Measurements from ENCODE around the gene ZFC3H1.

Gene ZFC3H1

GRCh38 chr12:71625476-71625875, 38.2 kb downstream of the ZFC3H1 start:
- Histone ChIP-seq H4K20me1 (ENCODE audit: control insufficient read depth, insufficient read depth, low read depth, low read length) (no peaks in the 10 kb centered on the region), H3K4me1 (ENCODE audit: control insufficient read depth, low read length) (peaks cover 10% of the 10 kb centered on the region)
- no peak for TF ChIP-seq EZH2phosphoT487 (IDR thresholded peaks at IDR 0.05; ENCODE audit: borderline replicate concordance, low read length)
- no peak for TF ChIP-seq CTCF (IDR thresholded peaks at IDR 0.05; ENCODE audit: low read depth, low read length, poor library complexity, severe bottlenecking)

DNA sequence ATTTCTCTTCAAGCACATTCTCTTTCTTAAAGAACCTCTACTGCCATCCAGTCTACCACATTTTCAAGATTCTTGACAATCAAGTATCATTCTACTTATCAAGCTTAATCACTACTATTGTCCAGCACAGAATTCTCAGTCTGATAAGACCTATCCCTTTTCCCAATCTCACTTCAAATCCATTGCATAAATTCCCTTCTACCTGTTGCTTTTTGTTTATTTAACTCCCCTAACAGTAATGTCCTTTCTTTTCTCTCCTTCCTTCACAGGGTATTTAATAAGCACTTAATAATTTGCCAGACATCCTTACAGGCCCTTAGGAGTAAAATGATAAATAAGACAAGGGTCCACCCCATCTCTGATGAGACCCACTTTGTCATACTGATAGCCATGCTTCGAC, 41.7 kb downstream of the ZFC3H1 start:
- no peak overlapping the region for H3K4me2 ChIP-seq (ENCODE audit: low read length)
- TF ChIP-seq CTCF (IDR thresholded peaks at IDR 0.05; ENCODE audit: low read depth, low read length, poor library complexity, severe bottlenecking) (no peak), EZH2phosphoT487 (IDR thresholded peaks at IDR 0.05; ENCODE audit: borderline replicate concordance, low read length) (no peak)
- no peak overlapping the region for H3K4me3 ChIP-seq (ENCODE audit: low read length)
- no peaks in the 10 kb centered on the region for H3K9me3 ChIP-seq (ENCODE audit: control insufficient read depth, insufficient read depth, low read length)
- H3K27me3 ChIP-seq (ENCODE audit: control insufficient read depth, low read length) = no peaks in the 10 kb centered on the region
- H4K20me1 ChIP-seq (ENCODE audit: control insufficient read depth, insufficient read depth, low read depth, low read length) = no peaks in the 10 kb centered on the region
- H3K9me2 ChIP-seq (replicated peaks; ENCODE audit: control insufficient read depth, low read length) = no peaks in the 10 kb centered on the region
- peaks cover 10% of the 10 kb centered on the region for H3K4me1 ChIP-seq (ENCODE audit: control insufficient read depth, low read length)
- peaks cover 96% of the 10 kb centered on the region for H3K36me3 ChIP-seq (ENCODE audit: control insufficient read depth, low read length)
- H3K79me2 ChIP-seq (ENCODE audit: control insufficient read depth, low read length) = peaks cover 3% of the 10 kb centered on the region
- no peaks in the 10 kb centered on the region for H3F3A ChIP-seq (ENCODE audit: control insufficient read depth, insufficient read depth)
- H3K27ac ChIP-seq (ENCODE audit: low read depth, low read length) = no peak overlapping the region

More at GRCh38 chr12:71625476-71625875, 38.2 kb downstream of the ZFC3H1 start:
- H3K4me2 ChIP-seq (ENCODE audit: low read length) = no peak overlapping the region
- H3K36me3 ChIP-seq (ENCODE audit: control insufficient read depth, low read length) = peaks cover 98% of the 10 kb centered on the region
- H3K79me2 ChIP-seq (ENCODE audit: control insufficient read depth, low read length) = peaks cover 3% of the 10 kb centered on the region
- no peaks in the 10 kb centered on the region for H3K9me3 ChIP-seq (ENCODE audit: control insufficient read depth, insufficient read depth, low read length)
- no peak overlapping the region for H3K27ac ChIP-seq (ENCODE audit: low read depth, low read length)
- H3K27me3 ChIP-seq (ENCODE audit: control insufficient read depth, low read length) = no peaks in the 10 kb centered on the region
- no peaks in the 10 kb centered on the region for H3K9me2 ChIP-seq (replicated peaks; ENCODE audit: control insufficient read depth, low read length)
- H3K4me3 ChIP-seq (ENCODE audit: low read length) = no peak overlapping the region
- peaks cover 6% of the 10 kb centered on the region for H3F3A ChIP-seq (ENCODE audit: control insufficient read depth, insufficient read depth)

DNA sequence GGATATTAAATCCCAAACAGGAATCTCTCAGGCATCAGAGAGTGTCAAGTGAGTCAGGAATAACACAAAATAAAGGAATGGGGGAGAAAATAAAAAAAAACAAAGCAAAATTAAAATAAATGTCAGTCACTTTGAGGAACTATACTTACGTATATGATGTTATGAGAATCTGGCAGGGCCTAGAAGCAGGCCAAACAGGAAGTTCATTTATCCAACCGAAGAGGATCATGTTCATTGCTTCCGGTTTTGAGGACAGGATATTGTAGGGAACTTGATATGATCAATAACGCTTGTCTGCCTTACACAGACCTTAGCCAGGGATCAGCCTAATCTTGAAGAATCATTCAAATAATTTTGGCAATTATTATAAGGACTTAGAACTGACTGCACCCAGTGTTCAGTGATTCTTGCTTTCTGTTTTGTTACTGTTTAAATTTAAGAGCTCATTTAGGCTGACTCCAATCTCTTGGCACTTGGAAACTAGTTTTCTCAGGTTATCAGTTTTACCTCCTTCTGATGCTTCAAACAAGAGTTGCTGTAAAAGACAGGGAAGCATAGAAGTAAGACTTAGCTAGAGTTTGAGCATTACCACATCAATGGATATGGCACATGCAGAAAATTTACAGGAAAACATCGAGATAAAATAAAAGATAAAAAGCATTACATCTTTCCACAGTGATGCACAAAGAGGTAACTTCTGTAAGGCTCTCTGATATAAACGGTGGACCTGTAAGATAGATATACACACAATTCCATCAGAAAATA, 53.4 kb downstream of the ZFC3H1 start:
- Histone ChIP-seq H3K79me2 (ENCODE audit: control insufficient read depth, low read length) (no peaks in the 10 kb centered on the region), H3K27me3 (ENCODE audit: control insufficient read depth, low read length) (no peaks in the 10 kb centered on the region), H3K4me3 (ENCODE audit: low read length) (no peak overlapping the region), H3K9me3 (ENCODE audit: control insufficient read depth, insufficient read depth, low read length) (no peaks in the 10 kb centered on the region), H3K4me2 (ENCODE audit: low read length) (no peak overlapping the region), H4K20me1 (ENCODE audit: control insufficient read depth, insufficient read depth, low read depth, low read length) (no peaks in the 10 kb centered on the region), H3K9me2 (replicated peaks; ENCODE audit: control insufficient read depth, low read length) (no peaks in the 10 kb centered on the region), H3F3A (ENCODE audit: control insufficient read depth, insufficient read depth) (no peaks in the 10 kb centered on the region; the same call in 1 of the 2 replicates), H3K4me1 (ENCODE audit: control insufficient read depth, low read length) (no peaks in the 10 kb centered on the region), H3K27ac (ENCODE audit: low read depth, low read length) (no peak overlapping the region), H3K36me3 (ENCODE audit: control insufficient read depth, low read length) (peaks cover 81% of the 10 kb centered on the region)
- TF ChIP-seq CTCF (IDR thresholded peaks at IDR 0.05; ENCODE audit: low read depth, low read length, poor library complexity, severe bottlenecking) = no peak
- TF ChIP-seq EZH2phosphoT487 (IDR thresholded peaks at IDR 0.05; ENCODE audit: borderline replicate concordance, low read length) = no peak
